Testis (tissue), 3 donors: ENCODE results near the gene PDGFB. TPM values are rescaled to one million over a fixed set of nuclear protein-coding genes. Genes with fewer than 3 reads are reported as not detected.

ENCODE experiments used
- DNase-seq: peaks from one replicate; pipeline ENCODE4 v3.0.0-alpha.2; 2019
- H3K27ac ChIP-seq, 2 donors: fragments of 200-600 bp; sonication (generic); one replicate each; pipeline ENCODE4 v1.5.1; 2019
- H3K27me3 ChIP-seq: fragments of 200-600 bp; sonication (generic); one replicate; pipeline ENCODE4 v1.5.1; 2019
- H3K36me3 ChIP-seq: fragments of 200-600 bp; sonication (generic); one replicate; pipeline ENCODE4 v1.5.1; 2017; ENCODE audit warnings: low read depth; ENCODE audit errors: missing control alignments
- H3K4me1 ChIP-seq: fragments of 200-600 bp; sonication (generic); one replicate; pipeline ENCODE4 v1.5.1; 2019
- H3K4me3 ChIP-seq, 2 donors: fragments of 200-600 bp; sonication (generic); one replicate each; pipeline ENCODE4 v1.5.1; 2017 to 2019
- H3K9me3 ChIP-seq: fragments of 200-600 bp; sonication (generic); one replicate; pipeline ENCODE4 v1.5.1; 2017
- CTCF ChIP-seq, 3 experiments: fragments of 450-650 bp in 2 of 3; fragments of 200-600 bp in 1 of 3; sonication (generic) in 1 of 3; IDR thresholded peaks; one replicate each; pipeline ENCODE4 v1.5.1; 2016 to 2019; ENCODE audit warnings: antibody characterized with exemption in 3 of 3, mild to moderate bottlenecking in 2 of 3, moderate library complexity in 1 of 3
- POLR2A ChIP-seq: fragments of 450-650 bp; IDR thresholded peaks from one replicate; pipeline ENCODE4 v1.6.1; 2017; ENCODE audit warnings: antibody characterized with exemption, mild to moderate bottlenecking, moderate library complexity
- WGBS, 2 donors: methylation state at CpG; one replicate each; pipeline ENCODE4 v1.1.5; 2018; 5-methylcytosine and 5-hydroxymethylcytosine counted together
- intact Hi-C: fragments of 100-400 bp; cut with DNase I; formaldehyde crosslinking; loops from one replicate; pipeline ENCODE4 v1.15.1; 2023; ENCODE audit warnings: low total_unique reads
- polyA plus RNA-seq: library from polyadenylated mRNA; stranded (reverse); fragments of 350-450 nt; fragmentation: Illumina TruSeq; extraction: RNeasy Lipid Tissue Mini Kit (QIAGEN cat#74804); gene quantifications from one replicate; pipeline ENCODE4 v1.2.3, GENCODE V29; 2014; ENCODE audit warnings: low read depth, low replicate concordance; ENCODE audit not compliant: insufficient read depth
- total RNA-seq, 2 donors: library from RNA; depleted of rRNA; stranded (reverse); fragments of >200 nt; gene quantifications; one replicate each; pipeline ENCODE4 v1.2.3, GENCODE V29; 2016

PDGFB gene
- total and polyA plus RNA-seq, 3 donors from 2014 or later = 7.7 to 13.3 (median 9.8) TPM

- TF ChIP-seq CTCF (IDR thresholded peaks at IDR 0.05) (no peak), POLR2A (no peak)
- Histone ChIP-seq H3K9me3 (no peaks in the 10 kb centered on the region), H3K4me3 (no peak overlapping the region), H3K27ac (no peak overlapping the region), H3K4me1 (peaks cover 14% of the 10 kb centered on the region), H3K36me3 (no peaks in the 10 kb centered on the region), H3K27me3 (no peaks in the 10 kb centered on the region)
- DNase-seq = no peak
- 66 to 67% methylated on average over 31 to 37 of the region's 37 CpGs for WGBS, 2 donors
- intact Hi-C loops = no loop called here
These were observed 8.2 kb downstream of the PDGFB start for GRCh38 chr22:39236321-39237317.

GRCh38 chr22:39234867-39235687, 9.7 kb downstream of the PDGFB start:
- Histone ChIP-seq H3K4me1 (peaks cover 22% of the 10 kb centered on the region), H3K27ac (peak overlapping the region in 1 of 2 donors; percentile 56), H3K27me3 (no peaks in the 10 kb centered on the region), H3K9me3 (no peaks in the 10 kb centered on the region), H3K36me3 (no peaks in the 10 kb centered on the region), H3K4me3 (no peak overlapping the region)
- TF ChIP-seq POLR2A (no peak), CTCF (IDR thresholded peaks at IDR 0.05) (no peak)
- intact Hi-C loops = no loop called here
- 71 to 76% methylated on average over 22 to 29 of the region's 29 CpGs for WGBS, 2 donors
- DNase-seq = no peak

- no peaks in the 10 kb centered on the region for H3K27me3 ChIP-seq
- peak; percentile 48 for DNase-seq
- no peaks in the 10 kb centered on the region for H3K36me3 ChIP-seq
- H3K9me3 ChIP-seq = no peaks in the 10 kb centered on the region
- peak overlapping the region in 1 of 2 donors; percentile 56 for H3K27ac ChIP-seq
- H3K4me3 ChIP-seq = no peak overlapping the region
- intact Hi-C loops = no loop called here
- TF ChIP-seq CTCF (IDR thresholded peaks at IDR 0.05) = peak in 2 of 3 experiments; percentile 9 to 19
- TF ChIP-seq POLR2A = no peak
- peaks cover 24% of the 10 kb centered on the region for H3K4me1 ChIP-seq
- WGBS, 2 donors = 64 to 66% methylated on average over 1 to 10 of the region's 10 CpGs
These were observed 10.4 kb downstream of the PDGFB start for GRCh38 chr22:39234472-39234787.

GRCh38 chr22:39233710-39234471, 10.9 kb downstream of the PDGFB start:
- no peak overlapping the region for H3K4me3 ChIP-seq
- H3K9me3 ChIP-seq = no peaks in the 10 kb centered on the region
- peaks cover 24% of the 10 kb centered on the region for H3K4me1 ChIP-seq
- no peak for DNase-seq
- whole genome bisulfite sequencing, 2 donors = 70 to 78% methylated on average over 10 to 16 of the region's 16 CpGs
- peak overlapping the region in 1 of 2 donors; percentile 56 for H3K27ac ChIP-seq
- intact Hi-C loops = no loop called here
- H3K27me3 ChIP-seq = no peaks in the 10 kb centered on the region
- TF ChIP-seq POLR2A (no peak), CTCF (IDR thresholded peaks at IDR 0.05) (no peak)
- H3K36me3 ChIP-seq = no peaks in the 10 kb centered on the region
